A549 (cell line): Measurements from ENCODE around the gene CACNG8.

Experiments used
- EP300 ChIP-seq, 2 experiments: fragments of >200 bp; sonication (Bioruptor Twin); formaldehyde crosslinking; IDR thresholded peaks; 2 replicates in 1 of 2; 3 replicates in 1 of 2; pipeline ENCODE4 v1.6.1; 2016 to 2017
- TF ChIP-seq, protein P1 (sequence below): IDR thresholded peaks from 2 replicates; pipeline ENCODE4 v1.6.1; 2012

GRCh38 chr19:53945441-53945840 lies 17.3 kb upstream of the CACNG8 start:
- TF ChIP-seq, protein P1, sequence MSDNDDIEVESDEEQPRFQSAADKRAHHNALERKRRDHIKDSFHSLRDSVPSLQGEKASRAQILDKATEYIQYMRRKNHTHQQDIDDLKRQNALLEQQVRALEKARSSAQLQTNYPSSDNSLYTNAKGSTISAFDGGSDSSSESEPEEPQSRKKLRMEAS: no peak; the same call in 1 of the 2 replicates
- no peak for TF ChIP-seq EP300 (IDR thresholded peaks at IDR 0.05)
